Pons (tissue), 1 donor: Measurements from ENCODE around the gene THRAP3.

ENCODE experiments used
- DNase-seq: peaks from one replicate; pipeline ENCODE4 v3.0.0-alpha.2; 2016; ENCODE audit warnings: low spot score

Gene THRAP3

DNA sequence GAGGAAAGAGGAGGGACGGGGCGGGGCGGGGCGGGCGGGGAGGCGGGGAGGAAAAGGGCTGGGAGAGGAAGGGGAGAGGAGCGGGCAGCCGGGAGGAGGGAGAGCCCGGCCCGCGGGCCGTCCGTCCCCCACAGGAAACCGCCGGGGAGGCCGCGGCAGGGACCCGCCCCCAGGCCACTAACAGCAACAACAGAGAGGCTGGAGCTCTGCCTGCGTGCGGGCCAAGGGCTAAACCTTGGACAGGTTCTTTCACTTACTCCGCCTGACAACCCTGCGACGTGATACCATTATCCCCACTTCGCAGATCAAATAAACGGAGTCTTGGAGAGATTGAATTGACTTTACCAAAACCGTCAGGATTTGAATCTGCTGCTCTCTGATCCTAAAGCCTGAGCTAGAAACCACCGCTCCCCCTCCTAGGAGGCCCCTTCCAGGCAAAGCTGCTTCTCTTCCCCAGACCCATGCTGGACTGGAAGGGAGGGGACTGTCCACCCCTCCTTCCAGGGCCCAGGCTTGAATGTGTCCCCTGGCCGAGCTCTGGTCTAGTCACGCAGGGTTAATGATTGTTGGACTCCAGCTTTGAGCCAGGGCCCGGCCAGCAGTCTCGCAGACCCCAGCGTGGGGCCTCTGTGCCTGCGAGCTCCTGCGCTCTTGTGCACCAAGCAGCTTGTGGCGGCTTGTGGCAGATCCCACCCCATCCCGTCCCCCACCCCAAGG is 99.6 kb downstream of the THRAP3 start, which contains the start of gene EVA1B:
TSS of gene EVA1B (minus strand) at position 10 of the 717 bp plus-strand sequence. CDS start 608 bp downstream, outside the sequence.
- DNase-seq, result no peak

GRCh38 chr1:36324353-36324703 is 100.1 kb downstream of the THRAP3 start:
- DNase-seq, result no peak

DNA sequence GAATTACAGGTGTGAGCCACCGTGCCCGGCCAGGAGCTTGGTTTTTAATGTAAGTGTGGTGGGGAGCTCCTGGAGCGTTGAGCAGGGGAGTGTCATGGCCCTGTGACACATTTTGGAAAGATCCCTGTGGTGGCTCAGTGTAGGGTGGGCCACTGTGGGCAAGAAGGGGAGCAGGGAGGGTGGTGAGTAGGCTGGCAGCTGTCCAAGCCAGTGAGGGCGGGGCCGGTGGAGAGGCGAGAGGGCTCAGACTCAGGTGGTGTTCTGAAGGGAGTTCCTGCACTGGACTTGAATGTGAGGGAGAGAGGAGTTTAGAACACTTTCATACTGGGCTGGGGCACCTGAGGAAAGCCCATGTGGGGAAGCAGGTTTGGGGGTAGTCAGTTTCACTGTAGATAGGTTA is 102.3 kb downstream of the THRAP3 start:
- DNase-seq, result no peak

- DNase-seq, result no peak
Observed at GRCh38 chr1:36327421-36328087, 103.3 kb downstream of the THRAP3 start.

GRCh38 chr1:36328088-36328480 is 103.8 kb downstream of the THRAP3 start:
- no peak for DNase-seq

DNA sequence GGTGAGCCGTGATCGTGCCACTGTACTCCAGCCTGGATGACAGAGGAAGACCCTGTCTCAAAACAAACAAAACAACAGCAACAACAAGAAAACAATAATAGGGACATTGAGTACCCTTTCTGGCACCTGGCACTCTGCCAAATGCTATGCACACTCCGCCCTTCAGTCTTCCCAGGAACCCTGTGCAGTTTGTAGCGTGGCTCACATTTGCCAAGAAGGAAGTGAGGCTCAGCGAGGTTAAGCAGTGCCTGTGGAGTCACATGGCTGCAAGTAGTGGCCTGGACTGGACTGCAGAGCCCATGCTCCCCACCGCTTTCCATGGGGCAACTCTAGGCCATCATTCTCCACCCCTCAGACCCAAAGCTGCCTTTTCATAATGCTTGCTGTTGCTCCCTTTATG is 104.5 kb downstream of the THRAP3 start:
- no peak for DNase-seq

DNA sequence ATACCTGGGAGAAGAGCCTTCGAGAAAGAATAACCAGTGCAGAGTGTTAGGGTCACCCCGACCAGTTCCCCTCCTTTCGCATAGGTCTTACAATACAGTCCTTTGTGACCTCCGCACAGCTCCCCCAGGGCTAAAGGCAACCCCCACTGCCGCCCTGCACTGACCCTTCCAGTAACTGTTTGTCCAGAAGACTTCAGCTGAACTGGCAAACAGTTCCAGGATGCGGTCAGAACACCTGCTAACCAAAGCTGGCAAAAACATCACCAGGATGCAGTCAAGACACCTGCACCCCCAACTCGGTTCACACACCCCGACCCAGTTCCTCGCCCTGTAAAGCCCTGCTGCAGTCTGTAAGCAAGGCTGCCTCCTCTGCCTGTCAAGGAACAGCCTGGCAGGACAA is 105.6 kb downstream of the THRAP3 start:
- no peak for DNase-seq

DNA sequence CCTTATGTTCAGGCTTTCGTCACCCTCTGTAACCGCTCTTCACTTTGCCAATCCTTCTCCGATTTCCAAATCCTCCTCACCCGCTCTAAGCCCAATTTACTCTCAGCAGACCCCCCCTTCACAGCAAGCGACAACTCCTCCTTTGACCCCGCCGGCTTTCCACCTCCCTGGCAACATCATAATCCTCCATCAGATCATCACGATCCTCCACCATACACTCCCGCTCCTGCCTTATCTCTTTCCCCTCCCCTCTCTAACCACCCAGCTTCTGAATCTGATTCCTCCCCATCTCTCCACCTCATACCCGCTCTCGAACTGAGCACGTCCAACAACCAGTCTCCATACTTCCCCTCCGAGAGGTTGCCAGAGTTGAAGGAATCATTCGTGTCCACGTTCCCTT is 106.7 kb downstream of the THRAP3 start:
- DNase-seq, result no peak

DNA sequence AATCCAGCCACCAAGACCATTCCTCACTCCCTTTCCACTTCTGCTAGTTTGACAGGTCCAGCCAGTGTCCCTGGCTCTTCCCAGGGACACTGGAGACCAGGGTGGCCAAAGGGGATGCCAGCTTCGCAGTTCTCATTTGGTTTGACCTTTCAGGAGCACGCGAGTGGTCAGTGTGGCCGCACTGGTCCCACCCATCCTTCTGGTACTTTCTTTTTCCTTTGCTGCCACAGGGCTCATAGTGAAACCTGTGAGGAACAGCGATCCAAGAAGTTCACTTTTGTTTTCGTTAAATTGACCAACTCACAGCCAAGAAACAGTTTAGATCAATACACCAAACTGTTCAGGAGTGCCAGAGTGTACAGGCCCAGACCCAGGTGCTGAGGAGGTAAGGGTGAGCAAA is 113.6 kb downstream of the THRAP3 start:
- DNase-seq, result peak; percentile 6

DNA sequence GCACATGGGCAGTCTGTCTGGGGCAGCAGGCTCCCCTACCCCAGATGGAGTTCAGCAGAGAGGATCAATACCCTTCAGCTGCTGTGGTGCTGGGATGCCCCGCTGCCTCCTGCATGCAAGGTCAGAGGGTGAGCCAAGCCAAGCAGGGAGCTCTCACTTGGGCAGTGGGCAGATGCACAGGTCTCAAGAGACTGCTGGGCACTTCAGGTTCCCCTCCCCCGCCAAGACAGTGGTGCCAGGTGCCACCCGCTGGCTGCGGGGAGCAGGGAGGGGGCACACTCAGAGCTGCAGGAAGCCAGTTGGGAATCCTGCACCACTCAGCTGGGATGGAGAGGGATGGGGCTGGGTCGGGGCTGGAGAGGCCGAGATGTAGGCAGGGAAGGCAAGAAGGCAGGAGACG is 115.0 kb downstream of the THRAP3 start:
- DNase-seq, result no peak

DNA sequence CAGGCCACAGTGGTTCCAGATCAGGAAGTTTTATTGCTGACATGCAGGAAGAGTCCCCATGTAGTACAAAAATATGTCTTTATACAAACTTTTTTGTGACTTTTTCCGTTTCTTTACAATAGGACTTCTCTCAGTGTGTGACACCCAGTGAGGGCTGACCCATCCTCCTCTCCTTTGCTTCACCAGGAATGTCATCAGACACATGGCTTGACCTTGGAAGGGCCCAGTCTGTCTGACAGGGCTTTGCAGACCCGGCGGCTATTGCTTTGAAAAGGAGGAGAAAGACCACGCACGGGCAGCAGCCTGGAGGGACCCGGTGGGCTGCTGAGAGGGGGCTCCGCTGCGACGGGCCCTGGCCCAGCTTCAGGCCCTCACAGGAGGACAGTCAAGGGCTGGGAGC is 115.4 kb downstream of the THRAP3 start:
- DNase-seq, result no peak

GRCh38 chr1:36341626-36342320 is 117.5 kb downstream of the THRAP3 start:
- DNase-seq, result no peak

DNA sequence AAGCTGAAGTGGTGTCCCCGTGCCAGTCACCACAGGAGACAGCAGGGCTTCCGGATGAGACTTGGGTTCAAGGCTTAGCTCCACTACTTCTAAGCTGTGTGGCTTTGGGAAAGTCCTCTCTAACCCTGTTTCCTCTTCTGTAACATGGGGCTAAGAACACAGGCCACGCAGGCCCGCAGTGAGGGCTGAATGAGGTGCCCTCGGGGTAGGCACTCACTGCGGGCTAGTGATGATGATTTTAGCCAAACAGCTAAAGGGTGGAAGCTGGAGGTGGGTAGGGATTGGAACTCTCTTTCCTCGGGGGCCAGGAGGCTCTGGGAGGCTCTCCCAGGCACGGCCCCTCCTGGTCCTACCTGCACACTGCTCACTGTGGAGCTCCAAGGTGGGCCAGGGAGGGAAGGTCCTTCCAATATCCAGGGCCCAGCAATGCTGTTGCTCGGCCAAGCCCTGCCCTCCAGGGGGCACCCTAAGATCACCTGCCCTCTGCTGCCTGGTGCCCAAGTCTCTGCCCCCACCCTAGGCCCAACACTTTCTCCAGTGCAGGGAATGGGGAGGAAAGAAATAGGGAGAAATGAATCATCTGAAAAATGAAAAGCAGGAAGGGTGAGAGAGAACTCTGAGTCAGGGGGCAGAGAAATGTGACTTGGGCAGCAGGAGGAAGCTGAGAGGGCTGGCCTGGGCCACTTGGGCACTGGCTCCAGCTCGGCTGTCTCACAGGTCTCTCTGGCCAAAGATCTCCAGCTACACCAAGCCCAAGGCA is 118.4 kb downstream of the THRAP3 start:
- peak; percentile 47 for DNase-seq

DNA sequence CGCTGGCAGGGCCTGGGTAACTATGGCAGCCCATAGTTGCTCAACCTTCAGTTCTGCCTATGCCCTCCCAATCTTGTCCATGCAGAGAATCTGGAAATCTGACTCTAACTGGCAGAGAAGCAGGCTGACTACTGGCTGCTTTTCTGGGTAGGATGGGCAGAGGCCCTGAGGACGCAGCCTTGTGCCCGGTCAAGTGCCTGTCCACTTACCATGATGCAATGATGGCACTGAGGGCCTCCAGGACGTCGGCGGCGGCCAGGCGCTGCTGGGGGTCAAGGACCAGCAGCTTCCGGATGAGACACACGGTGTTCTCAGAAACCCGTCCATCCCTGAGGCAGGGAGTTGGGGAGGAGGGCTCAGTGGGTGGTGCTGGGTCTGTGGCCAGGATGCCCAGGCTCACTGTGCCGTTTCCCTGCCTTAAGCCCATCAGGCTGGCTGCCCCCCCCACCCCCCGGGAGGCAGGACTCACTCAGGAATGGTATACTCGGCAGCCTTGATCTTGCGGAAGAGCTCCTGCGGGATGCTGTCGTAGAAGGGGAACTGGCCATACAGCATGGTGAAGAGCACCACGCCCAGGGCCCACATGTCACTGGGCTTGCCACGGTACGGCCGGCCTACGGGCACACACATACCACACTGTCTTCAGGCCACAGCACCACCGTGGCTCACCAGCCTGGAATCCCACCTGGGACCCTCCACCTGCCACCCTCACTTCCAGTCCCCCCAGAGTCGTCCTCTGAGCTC is 119.6 kb downstream of the THRAP3 start:
- DNase-seq, result no peak

DNA sequence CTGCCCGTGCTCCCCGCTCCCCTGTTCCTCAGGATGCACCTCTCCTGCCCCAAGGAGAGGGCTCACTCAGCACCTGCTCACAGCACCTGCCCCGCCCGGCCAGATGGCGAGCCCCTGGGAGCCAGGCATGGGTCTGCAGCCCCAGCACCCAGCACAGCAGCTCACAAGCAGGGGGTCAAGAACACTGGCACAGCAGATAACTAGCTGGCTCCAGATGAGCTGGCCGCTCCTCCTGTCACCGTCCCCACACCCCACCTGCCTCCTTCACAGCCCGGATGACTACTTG is 120.1 kb downstream of the THRAP3 start:
- DNase-seq, result no peak

GRCh38 chr1:36345353-36345752 is 121.1 kb downstream of the THRAP3 start:
- no peak for DNase-seq

- no peak for DNase-seq
Observed at GRCh38 chr1:36346741-36347370, 122.6 kb downstream of the THRAP3 start.

DNA sequence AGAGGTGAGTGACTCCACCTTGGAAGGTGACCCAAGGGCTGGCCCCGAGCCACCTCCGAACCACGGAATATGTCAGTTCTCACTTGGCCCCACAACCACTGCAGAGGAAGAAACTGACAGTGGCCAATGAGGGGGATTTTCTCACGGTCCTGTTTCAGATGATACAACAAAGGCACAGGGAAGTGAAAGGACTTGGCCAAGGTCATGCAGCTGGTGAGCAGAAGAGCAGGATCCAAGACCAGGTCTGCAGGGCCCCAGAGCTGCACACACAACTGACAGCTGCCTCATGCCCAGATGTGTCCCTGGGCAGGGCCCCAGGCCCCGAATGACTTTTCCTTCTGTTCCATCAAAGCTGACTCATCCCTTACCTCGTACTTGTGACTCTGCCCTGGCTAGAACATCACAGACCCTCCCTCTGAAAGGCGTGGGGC is 125.0 kb downstream of the THRAP3 start:
- no peak for DNase-seq

DNA sequence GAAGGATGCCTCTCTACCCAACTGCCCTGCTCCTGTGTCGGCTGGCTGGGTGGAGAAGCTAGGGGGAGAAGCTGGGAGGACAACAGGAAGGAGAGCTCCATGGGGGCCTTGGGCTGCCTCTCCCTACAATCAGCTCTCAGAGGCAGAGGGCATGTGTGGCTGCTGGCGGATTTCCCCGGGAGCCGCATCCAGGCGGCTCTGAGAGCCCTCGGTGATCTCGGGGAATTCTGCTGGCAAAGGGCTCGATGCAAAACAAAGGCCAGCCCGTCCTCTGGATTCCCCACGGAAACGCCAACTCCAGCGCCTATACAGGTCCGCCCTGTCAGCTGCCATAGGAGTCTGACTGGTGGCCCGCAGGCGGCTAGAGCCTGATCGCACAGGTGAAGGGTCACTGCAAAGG is 125.6 kb downstream of the THRAP3 start:
- DNase-seq, result no peak

GRCh38 chr1:36350659-36351226 is 126.5 kb downstream of the THRAP3 start:
- DNase-seq, result no peak
